Smooth muscle cell of the brain vasculature (primary cell): ENCODE results near the gene ZNF79.
"Not testable (repeated sequence)": the region's sequence is repeated elsewhere in the genome, so short reads cannot be mapped to it uniquely, and the experiment has no call there.

Source experiments
- DNase-seq: peaks from one replicate; pipeline ENCODE4 v3.0.0-alpha.2; 2012; ENCODE audit warnings: low read depth, low spot score

The ZNF79 gene

GRCh38 chr9:127455324-127455992, 31.3 kb downstream of the ZNF79 start:
- no peak for DNase-seq

GRCh38 chr9:127457191-127457878, 33.2 kb downstream of the ZNF79 start:
- DNase-seq: no peak

GRCh38 chr9:127458921-127459320, 34.7 kb downstream of the ZNF79 start:
- no peak for DNase-seq

GRCh38 chr9:127463382-127463781, 39.2 kb downstream of the ZNF79 start:
- no peak for DNase-seq

- DNase-seq: no peak
These were observed 39.7 kb downstream of the ZNF79 start for GRCh38 chr9:127463911-127464310.

GRCh38 chr9:127466407-127466917, 42.3 kb downstream of the ZNF79 start:
- DNase-seq: not testable (repeated sequence)

GRCh38 chr9:127467621-127468020, 43.4 kb downstream of the ZNF79 start:
- no peak for DNase-seq

GRCh38 chr9:127470662-127471061, 46.5 kb downstream of the ZNF79 start:
- DNase-seq: no peak

- no peak for DNase-seq
These were observed 49.3 kb downstream of the ZNF79 start for GRCh38 chr9:127473501-127473900.

- no peak for DNase-seq
These were observed 49.8 kb downstream of the ZNF79 start for GRCh38 chr9:127473932-127474331.

- no peak for DNase-seq
These were observed 50.4 kb downstream of the ZNF79 start for GRCh38 chr9:127474592-127474991.

GRCh38 chr9:127479507-127480081, 55.4 kb downstream of the ZNF79 start:
- DNase-seq: no peak

- DNase-seq: no peak
These were observed 58.5 kb downstream of the ZNF79 start for GRCh38 chr9:127482662-127483061.

GRCh38 chr9:127485995-127486394, 61.8 kb downstream of the ZNF79 start:
- no peak for DNase-seq

- no peak for DNase-seq
These were observed 64.8 kb downstream of the ZNF79 start for GRCh38 chr9:127488946-127489345.

GRCh38 chr9:127489471-127490115, 65.4 kb downstream of the ZNF79 start:
- DNase-seq: no peak

GRCh38 chr9:127490535-127491230, 66.5 kb downstream of the ZNF79 start:
- DNase-seq: no peak

GRCh38 chr9:127491516-127491915, 67.3 kb downstream of the ZNF79 start:
- DNase-seq: no peak

- no peak for DNase-seq
These were observed 68.4 kb downstream of the ZNF79 start for GRCh38 chr9:127492616-127493015.

- no peak for DNase-seq
These were observed 69.6 kb downstream of the ZNF79 start for GRCh38 chr9:127493592-127494303.

GRCh38 chr9:127494304-127494702, 70.1 kb downstream of the ZNF79 start:
- no peak for DNase-seq
